ENCODE data around the gene PCDHA3. TPM values are rescaled to one million over a fixed set of nuclear protein-coding genes. Genes with fewer than 3 reads are reported as not detected.
"Not testable (repeated sequence)": the region's sequence is repeated elsewhere in the genome, so short reads cannot be mapped to it uniquely, and the experiment has no call there.

PCDHA3 gene
- total RNA-seq, 1 donor, result 0.36 TPM

DNA sequence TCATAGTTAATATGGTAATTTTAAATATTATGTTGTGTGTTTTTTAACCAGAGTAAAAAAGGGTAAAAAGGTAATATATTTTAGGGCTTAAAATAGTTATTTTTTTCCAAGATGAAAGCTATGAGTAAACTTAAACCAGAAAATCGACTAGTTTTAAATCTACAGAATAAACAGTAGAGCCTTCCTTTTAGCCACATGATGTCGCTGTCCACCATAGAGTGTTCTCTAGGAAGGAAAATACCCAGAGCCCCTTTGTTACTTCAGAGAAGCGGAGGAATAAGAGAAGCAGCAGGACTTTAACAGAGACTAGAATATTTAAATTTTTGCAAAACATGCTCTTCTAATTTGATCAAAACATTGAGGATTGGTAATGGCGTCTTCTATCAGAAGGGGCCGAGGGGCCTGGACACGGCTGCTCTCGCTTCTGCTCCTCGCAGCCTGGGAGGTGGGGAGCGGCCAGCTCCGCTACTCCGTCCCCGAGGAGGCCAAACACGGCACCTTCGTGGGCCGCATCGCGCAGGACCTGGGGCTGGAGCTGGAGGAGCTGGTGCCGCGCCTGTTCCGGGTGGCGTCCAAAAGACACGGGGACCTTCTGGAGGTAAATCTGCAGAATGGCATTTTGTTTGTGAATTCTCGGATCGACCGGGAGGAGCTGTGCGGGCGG is 6.1 kb upstream of the PCDHA3 start, which contains the start of gene PCDHA2:
PCDHA2 (plus strand) TSS at position 258 of the 664 bp plus-strand sequence.
- TF ChIP-seq CTCF (IDR thresholded peaks at IDR 0.05; ENCODE audit: extremely low read depth, low read depth, low read length), result no peak
- Histone ChIP-seq H3K4me1 (ENCODE audit: insufficient read depth, low read length) (no peaks in the 10 kb centered on the region), H4K20me1 (ENCODE audit: insufficient read depth, low read length) (no peaks in the 10 kb centered on the region), H3K36me3 (ENCODE audit: insufficient read depth, low read length) (no peaks in the 10 kb centered on the region), H3K27me3 (ENCODE audit: insufficient read depth, low read length) (no peaks in the 10 kb centered on the region), H3K4me3 (ENCODE audit: insufficient read depth, low read length) (no peak within 1 kb of the TSS), H2AFZ (ENCODE audit: low read length) (no peak within 1 kb of the TSS), H3K4me2 (ENCODE audit: insufficient read depth, low read length) (peak within 1 kb of the TSS; percentile 2), H3K27ac (ENCODE audit: low read depth, low read length) (no peak within 1 kb of the TSS), H3K9me3 (ENCODE audit: low read depth, low read length) (no peaks in the 10 kb centered on the region), H3K79me2 (ENCODE audit: insufficient read depth, low read length) (no peaks in the 10 kb centered on the region)
- DNase-seq (ENCODE audit: insufficient read length, low spot score, missing footprints), result no peak

- Histone ChIP-seq H3K4me2 (ENCODE audit: insufficient read depth, low read length) (peak overlapping the region; percentile 2), H2AFZ (ENCODE audit: low read length) (no peak overlapping the region), H4K20me1 (ENCODE audit: insufficient read depth, low read length) (no peaks in the 10 kb centered on the region), H3K4me3 (ENCODE audit: insufficient read depth, low read length) (no peak overlapping the region), H3K27me3 (ENCODE audit: insufficient read depth, low read length) (no peaks in the 10 kb centered on the region), H3K4me1 (ENCODE audit: insufficient read depth, low read length) (no peaks in the 10 kb centered on the region), H3K79me2 (ENCODE audit: insufficient read depth, low read length) (no peaks in the 10 kb centered on the region), H3K27ac (ENCODE audit: low read depth, low read length) (no peak overlapping the region), H3K36me3 (ENCODE audit: insufficient read depth, low read length) (no peaks in the 10 kb centered on the region), H3K9me3 (ENCODE audit: low read depth, low read length) (no peaks in the 10 kb centered on the region)
- peak; percentile 20 for TF ChIP-seq CTCF (IDR thresholded peaks at IDR 0.05; ENCODE audit: extremely low read depth, low read depth, low read length)
- DNase-seq (ENCODE audit: insufficient read length, low spot score, missing footprints), result peak; percentile 88
These were observed 5.6 kb upstream of the PCDHA3 start for GRCh38 chr5:140795259-140795641.

GRCh38 chr5:140796072-140796717 is 4.7 kb upstream of the PCDHA3 start:
- H3K9me3 ChIP-seq (ENCODE audit: low read depth, low read length); H3K4me1 ChIP-seq (ENCODE audit: insufficient read depth, low read length); H2AFZ ChIP-seq (ENCODE audit: low read length); H3K4me3 ChIP-seq (ENCODE audit: insufficient read depth, low read length); H3K27ac ChIP-seq (ENCODE audit: low read depth, low read length); H3K4me2 ChIP-seq (ENCODE audit: insufficient read depth, low read length); DNase-seq (ENCODE audit: insufficient read length, low spot score, missing footprints); H3K36me3 ChIP-seq (ENCODE audit: insufficient read depth, low read length); H3K79me2 ChIP-seq (ENCODE audit: insufficient read depth, low read length); H3K27me3 ChIP-seq (ENCODE audit: insufficient read depth, low read length); H4K20me1 ChIP-seq (ENCODE audit: insufficient read depth, low read length): not testable (repeated sequence)

- H3K36me3 ChIP-seq (ENCODE audit: insufficient read depth, low read length), result no peaks in the 10 kb centered on the region
- no peaks in the 10 kb centered on the region for H3K79me2 ChIP-seq (ENCODE audit: insufficient read depth, low read length)
- DNase-seq (ENCODE audit: insufficient read length, low spot score, missing footprints), result no peak
- H2AFZ ChIP-seq (ENCODE audit: low read length), result no peak overlapping the region
- H3K27ac ChIP-seq (ENCODE audit: low read depth, low read length), result no peak overlapping the region
- no peaks in the 10 kb centered on the region for H3K4me1 ChIP-seq (ENCODE audit: insufficient read depth, low read length)
- no peak overlapping the region for H3K4me2 ChIP-seq (ENCODE audit: insufficient read depth, low read length)
- no peak for TF ChIP-seq CTCF (IDR thresholded peaks at IDR 0.05; ENCODE audit: extremely low read depth, low read depth, low read length)
- no peaks in the 10 kb centered on the region for H3K9me3 ChIP-seq (ENCODE audit: low read depth, low read length)
- no peak overlapping the region for H3K4me3 ChIP-seq (ENCODE audit: insufficient read depth, low read length)
- H3K27me3 ChIP-seq (ENCODE audit: insufficient read depth, low read length), result no peaks in the 10 kb centered on the region
- H4K20me1 ChIP-seq (ENCODE audit: insufficient read depth, low read length), result no peaks in the 10 kb centered on the region
These were observed 4.2 kb upstream of the PCDHA3 start for GRCh38 chr5:140796718-140797095.

All from osteoblast (primary cell).